ENCODE results near the gene DPYD.

- TF ChIP-seq POLR2A (IDR thresholded peaks at IDR 0.05; ENCODE audit: low read depth, low read length) (no peak), POLR2AphosphoS5 (IDR thresholded peaks at IDR 0.05; ENCODE audit: low read depth, low read length) (no peak), TAF1 (IDR thresholded peaks at IDR 0.05; ENCODE audit: low read depth, low read length) (no peak), PAX5 (IDR thresholded peaks at IDR 0.05; ENCODE audit: insufficient read depth, low read length, severe bottlenecking) (no peak), SPI1 (IDR thresholded peaks at IDR 0.05; ENCODE audit: low read depth, low read length) (no peak), POU2F2 (IDR thresholded peaks at IDR 0.05; ENCODE audit: low read depth, low read length) (no peak)
These were observed 34.6 kb downstream of the DPYD start for GRCh38 chr1:97886199-97886598.
